Measurements from ENCODE around the gene PAM. TPM values are rescaled to one million over a fixed set of nuclear protein-coding genes. Genes with fewer than 3 reads are reported as not detected.

The PAM gene
- total RNA-seq, 1 donor from 2014 or later: 227 TPM

GRCh38 chr5:102890133-102890532 is 135.0 kb downstream of the PAM start:
- Histone ChIP-seq H3K4me3 (no peak overlapping the region), H3K36me3 (no peaks in the 10 kb centered on the region), H3K27me3 (no peaks in the 10 kb centered on the region), H3K27ac (no peak overlapping the region), H3K9me3 (no peaks in the 10 kb centered on the region), H3K4me1 (no peaks in the 10 kb centered on the region)
- intact Hi-C loops (cut with DNase I): no loop called here
- DNase-seq: no peak
- TF ChIP-seq, protein P1, sequence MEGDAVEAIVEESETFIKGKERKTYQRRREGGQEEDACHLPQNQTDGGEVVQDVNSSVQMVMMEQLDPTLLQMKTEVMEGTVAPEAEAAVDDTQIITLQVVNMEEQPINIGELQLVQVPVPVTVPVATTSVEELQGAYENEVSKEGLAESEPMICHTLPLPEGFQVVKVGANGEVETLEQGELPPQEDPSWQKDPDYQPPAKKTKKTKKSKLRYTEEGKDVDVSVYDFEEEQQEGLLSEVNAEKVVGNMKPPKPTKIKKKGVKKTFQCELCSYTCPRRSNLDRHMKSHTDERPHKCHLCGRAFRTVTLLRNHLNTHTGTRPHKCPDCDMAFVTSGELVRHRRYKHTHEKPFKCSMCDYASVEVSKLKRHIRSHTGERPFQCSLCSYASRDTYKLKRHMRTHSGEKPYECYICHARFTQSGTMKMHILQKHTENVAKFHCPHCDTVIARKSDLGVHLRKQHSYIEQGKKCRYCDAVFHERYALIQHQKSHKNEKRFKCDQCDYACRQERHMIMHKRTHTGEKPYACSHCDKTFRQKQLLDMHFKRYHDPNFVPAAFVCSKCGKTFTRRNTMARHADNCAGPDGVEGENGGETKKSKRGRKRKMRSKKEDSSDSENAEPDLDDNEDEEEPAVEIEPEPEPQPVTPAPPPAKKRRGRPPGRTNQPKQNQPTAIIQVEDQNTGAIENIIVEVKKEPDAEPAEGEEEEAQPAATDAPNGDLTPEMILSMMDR (IDR thresholded peaks at IDR 0.05): no peak
- ATAC-seq: no peak

GRCh38 chr5:102891175-102891574 is 136.1 kb downstream of the PAM start:
- ATAC-seq: no peak
- Histone ChIP-seq H3K9me3 (no peaks in the 10 kb centered on the region), H3K4me1 (no peaks in the 10 kb centered on the region), H3K27ac (no peak overlapping the region), H3K27me3 (no peaks in the 10 kb centered on the region), H3K36me3 (no peaks in the 10 kb centered on the region), H3K4me3 (no peak overlapping the region)
- DNase-seq: no peak
- TF ChIP-seq, protein P1 (IDR thresholded peaks at IDR 0.05): no peak
- intact Hi-C loops (cut with DNase I): no loop called here

DNA sequence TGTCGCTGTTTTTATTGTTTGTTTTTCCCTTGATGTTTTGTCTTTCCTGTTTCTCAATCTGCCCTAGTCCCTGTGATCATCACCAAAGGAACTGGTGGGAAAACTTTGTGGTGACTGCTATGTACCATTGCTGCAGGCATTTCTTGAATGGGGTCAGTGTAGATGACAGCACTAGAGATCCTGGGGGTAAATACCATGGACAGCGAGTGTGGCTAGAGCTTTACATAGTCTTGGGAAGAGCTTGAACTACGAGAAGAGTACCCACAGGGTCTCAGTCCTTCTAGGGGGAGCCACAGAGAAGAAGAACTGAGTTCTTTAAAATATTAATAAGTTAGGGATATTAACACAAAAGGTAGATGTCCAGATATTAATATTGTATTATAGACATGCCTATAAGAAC is 138.8 kb downstream of the PAM start:
- Histone ChIP-seq H3K4me3 (no peak overlapping the region), H3K9me3 (no peaks in the 10 kb centered on the region), H3K4me1 (no peaks in the 10 kb centered on the region), H3K27me3 (no peaks in the 10 kb centered on the region), H3K36me3 (no peaks in the 10 kb centered on the region), H3K27ac (no peak overlapping the region)
- ATAC-seq: no peak
- DNase-seq: no peak
- TF ChIP-seq, protein P1 (IDR thresholded peaks at IDR 0.05): no peak
- intact Hi-C loops (cut with DNase I): no loop called here

- ATAC-seq (no peak), DNase-seq (no peak)
- no peaks in the 10 kb centered on the region for H3K27me3 ChIP-seq
- no peak overlapping the region for H3K27ac ChIP-seq
- H3K4me3 ChIP-seq: no peak overlapping the region
- intact Hi-C loops (cut with DNase I): no loop called here
- no peaks in the 10 kb centered on the region for H3K4me1 ChIP-seq
- no peaks in the 10 kb centered on the region for H3K9me3 ChIP-seq
- TF ChIP-seq, protein P1 (IDR thresholded peaks at IDR 0.05): no peak
- no peaks in the 10 kb centered on the region for H3K36me3 ChIP-seq
Observed at GRCh38 chr5:102895234-102895633, 140.1 kb downstream of the PAM start.

GRCh38 chr5:102895976-102896375 is 140.9 kb downstream of the PAM start:
- Histone ChIP-seq H3K4me3 (no peak overlapping the region), H3K36me3 (no peaks in the 10 kb centered on the region), H3K27ac (no peak overlapping the region), H3K27me3 (no peaks in the 10 kb centered on the region), H3K4me1 (no peaks in the 10 kb centered on the region), H3K9me3 (no peaks in the 10 kb centered on the region)
- TF ChIP-seq, protein P1 (IDR thresholded peaks at IDR 0.05): no peak
- DNase-seq (no peak), ATAC-seq (no peak)
- intact Hi-C loops (cut with DNase I): no loop called here

- no peaks in the 10 kb centered on the region for H3K9me3 ChIP-seq
- TF ChIP-seq, protein P1 (IDR thresholded peaks at IDR 0.05): no peak
- no peak for DNase-seq
- intact Hi-C loops (cut with DNase I): no loop called here
- no peak overlapping the region for H3K27ac ChIP-seq
- H3K27me3 ChIP-seq: no peaks in the 10 kb centered on the region
- no peaks in the 10 kb centered on the region for H3K36me3 ChIP-seq
- H3K4me1 ChIP-seq: no peaks in the 10 kb centered on the region
- no peak for ATAC-seq
- no peak overlapping the region for H3K4me3 ChIP-seq
Observed at GRCh38 chr5:102901424-102902134, 146.5 kb downstream of the PAM start.

Measured in upper lobe of right lung (tissue), 1 donor.